GM12878 (cell line): ENCODE results near the gene RGS6.

Experiments
- ETV6 ChIP-seq, 2 experiments: fragments of 450-650 bp in 1 of 2; IDR thresholded peaks in 1 of 2; conservative IDR thresholded peaks in 1 of 2; 2 replicates each; pipeline ENCODE4 v1.6.1; 2014; ENCODE audit warnings: antibody characterized with exemption in 1 of 2, borderline replicate concordance in 1 of 2, low read depth in 1 of 2, mild to moderate bottlenecking in 1 of 2, moderate library complexity in 1 of 2
- HDGF ChIP-seq: fragments of 450-650 bp; IDR thresholded peaks from 2 replicates; pipeline ENCODE4 v1.6.1; 2016; ENCODE audit warnings: antibody characterized with exemption
- POLR2A ChIP-seq: IDR thresholded peaks from 2 replicates; pipeline ENCODE4 v1.6.1; 2011; ENCODE audit warnings: low read depth, mild to moderate bottlenecking, low read length
- POLR2AphosphoS5 ChIP-seq: IDR thresholded peaks from 2 replicates; pipeline ENCODE4 v1.6.1; 2011; ENCODE audit warnings: mild to moderate bottlenecking, low read length, inconsistent platforms
- TARDBP ChIP-seq: IDR thresholded peaks from 2 replicates; pipeline ENCODE4 v1.6.1; 2016; ENCODE audit warnings: borderline replicate concordance
- TF ChIP-seq, protein P1 (sequence below), 3 experiments: IDR thresholded peaks in 2 of 3; conservative IDR thresholded peaks in 1 of 3; 2 replicates each; pipeline ENCODE4 v1.5.1; 2011; ENCODE audit warnings: low read depth in 3 of 3, low read length in 3 of 3, mild to moderate bottlenecking in 3 of 3, control low read depth in 2 of 3, moderate library complexity in 2 of 3, inconsistent platforms in 1 of 3, mixed read lengths in 1 of 3; ENCODE audit not compliant: control insufficient read depth in 2 of 3, insufficient read depth in 1 of 3; ENCODE audit errors: extremely low read depth in 1 of 3
- TF ChIP-seq, protein P2 (sequence below): IDR thresholded peaks from 2 replicates; pipeline ENCODE4 v1.6.1; 2012; ENCODE audit warnings: low read depth, low read length, improper control_type of control experiment

DNA sequence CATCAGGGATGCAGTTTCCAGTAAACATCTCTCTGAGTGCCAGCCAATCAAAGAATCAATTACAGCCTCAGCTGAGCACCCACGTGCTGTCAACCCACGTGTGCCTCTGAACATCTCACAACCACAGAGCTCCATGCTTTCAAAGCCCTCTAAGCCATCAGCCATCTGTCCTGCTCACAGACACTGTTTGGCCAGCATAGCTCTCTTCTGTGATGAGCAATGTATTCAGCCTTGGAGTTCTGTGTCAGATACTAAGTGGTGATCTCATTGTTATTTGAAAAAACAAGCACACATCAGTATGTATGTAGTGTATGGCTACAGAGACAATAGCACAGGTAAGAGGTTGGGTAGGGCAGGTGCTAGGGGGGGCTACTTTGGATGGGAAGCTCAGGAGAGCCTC is 94.3 kb downstream of the RGS6 start:
- TF ChIP-seq POLR2A (no peak), TARDBP (no peak), POLR2AphosphoS5 (no peak), ETV6 (conservative IDR thresholded peaks at IDR 0.05 in 1 of 2, IDR thresholded peaks at IDR 0.05 in 1 of 2; ENCODE audit: borderline replicate concordance in 1 of 2, low read depth in 1 of 2) (no peak), HDGF (no peak)
- TF ChIP-seq, protein P1, sequence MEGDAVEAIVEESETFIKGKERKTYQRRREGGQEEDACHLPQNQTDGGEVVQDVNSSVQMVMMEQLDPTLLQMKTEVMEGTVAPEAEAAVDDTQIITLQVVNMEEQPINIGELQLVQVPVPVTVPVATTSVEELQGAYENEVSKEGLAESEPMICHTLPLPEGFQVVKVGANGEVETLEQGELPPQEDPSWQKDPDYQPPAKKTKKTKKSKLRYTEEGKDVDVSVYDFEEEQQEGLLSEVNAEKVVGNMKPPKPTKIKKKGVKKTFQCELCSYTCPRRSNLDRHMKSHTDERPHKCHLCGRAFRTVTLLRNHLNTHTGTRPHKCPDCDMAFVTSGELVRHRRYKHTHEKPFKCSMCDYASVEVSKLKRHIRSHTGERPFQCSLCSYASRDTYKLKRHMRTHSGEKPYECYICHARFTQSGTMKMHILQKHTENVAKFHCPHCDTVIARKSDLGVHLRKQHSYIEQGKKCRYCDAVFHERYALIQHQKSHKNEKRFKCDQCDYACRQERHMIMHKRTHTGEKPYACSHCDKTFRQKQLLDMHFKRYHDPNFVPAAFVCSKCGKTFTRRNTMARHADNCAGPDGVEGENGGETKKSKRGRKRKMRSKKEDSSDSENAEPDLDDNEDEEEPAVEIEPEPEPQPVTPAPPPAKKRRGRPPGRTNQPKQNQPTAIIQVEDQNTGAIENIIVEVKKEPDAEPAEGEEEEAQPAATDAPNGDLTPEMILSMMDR (IDR thresholded peaks at IDR 0.05 in 2 of 3, conservative IDR thresholded peaks at IDR 0.05 in 1 of 3; ENCODE audit: control insufficient read depth in 2 of 3, extremely low read depth in 1 of 3, insufficient read depth in 1 of 3, low read depth in 3 of 3, low read length in 3 of 3), result no peak
- TF ChIP-seq, protein P2, sequence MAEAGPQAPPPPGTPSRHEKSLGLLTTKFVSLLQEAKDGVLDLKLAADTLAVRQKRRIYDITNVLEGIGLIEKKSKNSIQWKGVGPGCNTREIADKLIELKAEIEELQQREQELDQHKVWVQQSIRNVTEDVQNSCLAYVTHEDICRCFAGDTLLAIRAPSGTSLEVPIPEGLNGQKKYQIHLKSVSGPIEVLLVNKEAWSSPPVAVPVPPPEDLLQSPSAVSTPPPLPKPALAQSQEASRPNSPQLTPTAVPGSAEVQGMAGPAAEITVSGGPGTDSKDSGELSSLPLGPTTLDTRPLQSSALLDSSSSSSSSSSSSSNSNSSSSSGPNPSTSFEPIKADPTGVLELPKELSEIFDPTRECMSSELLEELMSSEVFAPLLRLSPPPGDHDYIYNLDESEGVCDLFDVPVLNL, result no peak
